Liver (tissue), 9 donors: ENCODE results near the gene LRRFIP1. TPM values are rescaled to one million over a fixed set of nuclear protein-coding genes. Genes with fewer than 3 reads are reported as not detected.
"Not testable (repeated sequence)": the region's sequence is repeated elsewhere in the genome, so short reads cannot be mapped to it uniquely, and the experiment has no call there.

Experiments
- DNase-seq: peaks from one replicate; pipeline ENCODE4 v3.0.0-alpha.2; 2017; ENCODE audit warnings: low spot score
- H3K27ac ChIP-seq, 2 donors: one replicate each; pipeline ENCODE4 v1.7.0; 2013; ENCODE audit warnings: inconsistent platforms in 2 of 2, low read length in 2 of 2, control low read depth in 1 of 2, low read depth in 1 of 2, mild to moderate bottlenecking in 1 of 2
- H3K27me3 ChIP-seq, 4 donors: one replicate each; pipeline versions ENCODE4 v1.6.1 to v1.7.0; 2013; ENCODE audit warnings: low read length in 3 of 4, inconsistent platforms in 1 of 4, mild to moderate bottlenecking in 1 of 4, moderate library complexity in 1 of 4; ENCODE audit not compliant: control insufficient read depth in 4 of 4, insufficient read depth in 4 of 4
- H3K36me3 ChIP-seq, 4 donors: one replicate each; pipeline versions ENCODE4 v1.6.1 to v1.7.0; 2013; ENCODE audit warnings: low read length in 3 of 4, mild to moderate bottlenecking in 3 of 4, low read depth in 1 of 4, moderate library complexity in 1 of 4; ENCODE audit not compliant: control insufficient read depth in 4 of 4, insufficient read depth in 3 of 4
- H3K4me1 ChIP-seq, 4 donors: one replicate each; pipeline versions ENCODE4 v1.6.1 to v1.7.0; 2013; ENCODE audit warnings: low read length in 3 of 4, mild to moderate bottlenecking in 3 of 4, moderate library complexity in 1 of 4; ENCODE audit not compliant: control insufficient read depth in 4 of 4, insufficient read depth in 4 of 4
- H3K4me3 ChIP-seq, 3 donors: one replicate each; pipeline versions ENCODE4 v1.6.1 to v1.7.0; 2013; ENCODE audit warnings: low read length in 3 of 3, control low read depth in 1 of 3, low read depth in 1 of 3, mild to moderate bottlenecking in 1 of 3
- H3K9ac ChIP-seq, 2 donors: one replicate each; pipeline ENCODE4 v1.7.0; 2013; ENCODE audit warnings: low read length in 2 of 2, mild to moderate bottlenecking in 2 of 2, moderate library complexity in 2 of 2, control low read depth in 1 of 2, low read depth in 1 of 2
- H3K9me3 ChIP-seq, 4 donors: one replicate each; pipeline versions ENCODE4 v1.6.1 to v1.7.0; 2013; ENCODE audit warnings: low read length in 3 of 4; ENCODE audit not compliant: control insufficient read depth in 4 of 4
- JUND ChIP-seq, 2 donors: IDR thresholded peaks; 2 replicates each; pipeline ENCODE4 v1.6.1; 2016; ENCODE audit warnings: antibody characterized with exemption in 2 of 2
- MAX ChIP-seq: IDR thresholded peaks from 2 replicates; pipeline ENCODE4 v1.6.1; 2016; ENCODE audit warnings: antibody characterized with exemption
- RAD21 ChIP-seq, 2 donors: IDR thresholded peaks; 2 replicates each; pipeline ENCODE4 v1.6.1; 2016; ENCODE audit warnings: antibody characterized with exemption in 2 of 2, mild to moderate bottlenecking in 2 of 2
- REST ChIP-seq: IDR thresholded peaks from 2 replicates; pipeline ENCODE4 v1.6.1; 2016; ENCODE audit warnings: antibody characterized with exemption, mild to moderate bottlenecking
- RXRA ChIP-seq, 2 donors: IDR thresholded peaks; 2 replicates each; pipeline ENCODE4 v1.6.1; 2017 to 2018; ENCODE audit warnings: antibody characterized with exemption in 2 of 2, mild to moderate bottlenecking in 1 of 2
- SP1 ChIP-seq: IDR thresholded peaks from 2 replicates; pipeline ENCODE4 v1.6.1; 2018; ENCODE audit warnings: antibody characterized with exemption, mild to moderate bottlenecking
- YY1 ChIP-seq: IDR thresholded peaks from 2 replicates; pipeline ENCODE4 v1.6.1; 2016; ENCODE audit warnings: antibody characterized with exemption, mild to moderate bottlenecking
- WGBS: extraction: QIAGEN DNeasy Blood & Tissue Kit; methylation state at CpG from one replicate; pipeline ENCODE4 v1.1.7; 2013; 5-methylcytosine and 5-hydroxymethylcytosine counted together
- polyA plus RNA-seq, 2 donors: library from polyadenylated mRNA; stranded (reverse) in 1 of 2; unstranded in 1 of 2; fragments of 200-250 nt in 1 of 2; fragments of >200 nt in 1 of 2; fragmentation: Nextera tagmentation in 1 of 2; extraction: Ambion mirVana in 1 of 2; gene quantifications; one replicate each; pipeline versions ENCODE4 v1.2.1 to v1.2.3, GENCODE V29; 2013 to 2015
- total RNA-seq, 2 donors: library from RNA; depleted of rRNA; stranded (reverse); fragments of >200 nt; gene quantifications; one replicate each; pipeline ENCODE4 v1.2.3, GENCODE V29; 2014
- TF ChIP-seq, protein P1 (sequence below): IDR thresholded peaks from 2 replicates; pipeline ENCODE4 v1.6.1; 2016; ENCODE audit warnings: antibody characterized with exemption
- TF ChIP-seq, protein P2 (sequence below): fragments of 150-350 bp; IDR thresholded peaks from 2 replicates; pipeline ENCODE4 v1.5.1; 2017; ENCODE audit warnings: improper control_type of control experiment, low read depth, low read length; ENCODE audit not compliant: missing input control
- donor health status: healthy.
- donor health status: healthy.
- donor health status: healthy.
- donor health status: healthy.
- donor health status: healthy.

Gene LRRFIP1
- total and polyA plus RNA-seq, 4 donors, result 13.3 to 56.1 (median 39.1) TPM

DNA sequence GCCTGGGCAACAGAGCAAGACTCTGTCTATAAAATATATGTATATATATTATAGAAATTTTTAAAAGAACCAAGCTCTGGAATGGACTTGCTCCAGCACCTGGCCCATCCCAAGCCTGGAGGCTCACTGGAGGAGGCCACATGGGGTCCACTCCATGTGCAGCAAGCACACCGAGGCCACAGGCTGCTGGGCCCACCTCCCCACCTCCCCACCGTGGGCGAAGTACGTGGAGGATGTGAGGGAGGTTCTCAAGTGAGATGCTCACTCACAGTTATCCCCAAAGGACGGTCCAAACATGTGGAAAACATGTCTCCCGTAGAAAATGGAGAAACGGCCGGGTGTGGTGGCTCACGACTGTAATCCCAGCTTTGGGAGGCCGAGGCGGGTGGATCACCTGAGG is 23.0 kb upstream of the LRRFIP1 start:
- peaks cover 0 to 20% (median 4%) of the 10 kb centered on the region in 4 donors for H3K4me1 ChIP-seq
- DNase-seq, result no peak
- no peak overlapping the region for H3K27ac ChIP-seq
- H3K9me3 ChIP-seq, result no peaks in the 10 kb centered on the region
- H3K27me3 ChIP-seq, result no peaks in the 10 kb centered on the region
- TF ChIP-seq MAX (no peak), JUND (IDR thresholded peaks at IDR 0.05) (no peak), RAD21 (IDR thresholded peaks at IDR 0.05) (no peak), SP1 (no peak)
- 96% methylated on average over 11 of the region's 11 CpGs for WGBS
- no peaks in the 10 kb centered on the region for H3K36me3 ChIP-seq
- no peak overlapping the region for H3K4me3 ChIP-seq
- H3K9ac ChIP-seq, result no peak overlapping the region

- no peak for TF ChIP-seq YY1
- no peak for TF ChIP-seq RXRA (IDR thresholded peaks at IDR 0.05)
- TF ChIP-seq, protein P1, sequence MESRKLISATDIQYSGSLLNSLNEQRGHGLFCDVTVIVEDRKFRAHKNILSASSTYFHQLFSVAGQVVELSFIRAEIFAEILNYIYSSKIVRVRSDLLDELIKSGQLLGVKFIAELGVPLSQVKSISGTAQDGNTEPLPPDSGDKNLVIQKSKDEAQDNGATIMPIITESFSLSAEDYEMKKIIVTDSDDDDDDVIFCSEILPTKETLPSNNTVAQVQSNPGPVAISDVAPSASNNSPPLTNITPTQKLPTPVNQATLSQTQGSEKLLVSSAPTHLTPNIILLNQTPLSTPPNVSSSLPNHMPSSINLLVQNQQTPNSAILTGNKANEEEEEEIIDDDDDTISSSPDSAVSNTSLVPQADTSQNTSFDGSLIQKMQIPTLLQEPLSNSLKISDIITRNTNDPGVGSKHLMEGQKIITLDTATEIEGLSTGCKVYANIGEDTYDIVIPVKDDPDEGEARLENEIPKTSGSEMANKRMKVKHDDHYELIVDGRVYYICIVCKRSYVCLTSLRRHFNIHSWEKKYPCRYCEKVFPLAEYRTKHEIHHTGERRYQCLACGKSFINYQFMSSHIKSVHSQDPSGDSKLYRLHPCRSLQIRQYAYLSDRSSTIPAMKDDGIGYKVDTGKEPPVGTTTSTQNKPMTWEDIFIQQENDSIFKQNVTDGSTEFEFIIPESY, result no peak
- TF ChIP-seq, protein P2, sequence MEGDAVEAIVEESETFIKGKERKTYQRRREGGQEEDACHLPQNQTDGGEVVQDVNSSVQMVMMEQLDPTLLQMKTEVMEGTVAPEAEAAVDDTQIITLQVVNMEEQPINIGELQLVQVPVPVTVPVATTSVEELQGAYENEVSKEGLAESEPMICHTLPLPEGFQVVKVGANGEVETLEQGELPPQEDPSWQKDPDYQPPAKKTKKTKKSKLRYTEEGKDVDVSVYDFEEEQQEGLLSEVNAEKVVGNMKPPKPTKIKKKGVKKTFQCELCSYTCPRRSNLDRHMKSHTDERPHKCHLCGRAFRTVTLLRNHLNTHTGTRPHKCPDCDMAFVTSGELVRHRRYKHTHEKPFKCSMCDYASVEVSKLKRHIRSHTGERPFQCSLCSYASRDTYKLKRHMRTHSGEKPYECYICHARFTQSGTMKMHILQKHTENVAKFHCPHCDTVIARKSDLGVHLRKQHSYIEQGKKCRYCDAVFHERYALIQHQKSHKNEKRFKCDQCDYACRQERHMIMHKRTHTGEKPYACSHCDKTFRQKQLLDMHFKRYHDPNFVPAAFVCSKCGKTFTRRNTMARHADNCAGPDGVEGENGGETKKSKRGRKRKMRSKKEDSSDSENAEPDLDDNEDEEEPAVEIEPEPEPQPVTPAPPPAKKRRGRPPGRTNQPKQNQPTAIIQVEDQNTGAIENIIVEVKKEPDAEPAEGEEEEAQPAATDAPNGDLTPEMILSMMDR, result peak; percentile 11
- peak; percentile 66 to 67 for TF ChIP-seq RAD21 (IDR thresholded peaks at IDR 0.05)
- TF ChIP-seq REST, result no peak
- 82% methylated on average over 9 of the region's 9 CpGs for WGBS
Measured at GRCh38 chr2:237604960-237605359, 22.4 kb upstream of the LRRFIP1 start.

DNA sequence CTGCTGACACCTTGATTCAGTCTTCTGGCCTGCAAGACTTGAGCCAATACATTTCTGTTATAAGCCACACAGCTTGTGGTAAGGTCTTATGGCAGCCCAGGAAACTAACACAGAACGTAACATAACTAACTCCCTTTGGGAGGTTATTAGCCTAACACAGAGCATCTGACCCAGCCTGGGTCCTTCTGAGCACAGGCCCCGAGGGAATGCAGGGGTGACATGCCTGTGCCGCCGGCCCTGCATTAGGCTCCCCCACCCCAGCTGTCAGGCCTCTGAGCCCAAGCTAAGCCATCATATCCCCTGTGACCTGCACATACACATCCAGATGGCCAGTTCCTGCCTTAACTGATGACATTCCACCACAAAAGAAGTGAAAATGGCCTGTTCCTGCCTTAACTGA is 20.9 kb upstream of the LRRFIP1 start:
- H3K27me3 ChIP-seq, H3K4me1 ChIP-seq, H3K36me3 ChIP-seq, H3K27ac ChIP-seq, DNase-seq, H3K9ac ChIP-seq, H3K9me3 ChIP-seq, H3K4me3 ChIP-seq: not testable (repeated sequence)
- 95% methylated on average over 4 of the region's 4 CpGs for WGBS

More at GRCh38 chr2:237604960-237605359, 22.4 kb upstream of the LRRFIP1 start:
- Histone ChIP-seq H3K27ac (no peak overlapping the region), H3K9me3 (no peaks in the 10 kb centered on the region), H3K4me1 (peaks cover 0 to 15% (median 4%) of the 10 kb centered on the region in 4 donors), H3K27me3 (no peaks in the 10 kb centered on the region), H3K36me3 (no peaks in the 10 kb centered on the region), H3K4me3 (no peak overlapping the region), H3K9ac (no peak overlapping the region)
- DNase-seq, result no peak
